Loucy (cell line): ENCODE measurements around the gene DENND5B.

ENCODE experiments used
- CTCF ChIP-seq: fragments of 200-600 bp; sonication (generic); conservative IDR thresholded peaks from 2 replicates; pipeline ENCODE4 v1.5.1; 2014; ENCODE audit warnings: mild to moderate bottlenecking, antibody characterized with exemption, low read length
- EZH2phosphoT487 ChIP-seq: fragments of 200-600 bp; IDR thresholded peaks from 2 replicates; pipeline ENCODE4 v1.6.1; 2018; ENCODE audit warnings: antibody characterized with exemption, mild to moderate bottlenecking, moderate library complexity, borderline replicate concordance

GRCh38 chr12:31363416-31363809, 227.5 kb downstream of the DENND5B start:
- TF ChIP-seq CTCF (no peak), EZH2phosphoT487 (no peak)
